ENCODE measurements around the gene FPGS. TPM values are rescaled to one million over a fixed set of nuclear protein-coding genes. Genes with fewer than 3 reads are reported as not detected.
A peak's percentile ranks its signal among the peaks of the same experiment; 100 is the strongest.

FPGS gene
- total and polyA plus RNA-seq, 2 of the 4 experiments (the other 2 are of a cell fraction): 43.9 to 75.7 TPM

DNA sequence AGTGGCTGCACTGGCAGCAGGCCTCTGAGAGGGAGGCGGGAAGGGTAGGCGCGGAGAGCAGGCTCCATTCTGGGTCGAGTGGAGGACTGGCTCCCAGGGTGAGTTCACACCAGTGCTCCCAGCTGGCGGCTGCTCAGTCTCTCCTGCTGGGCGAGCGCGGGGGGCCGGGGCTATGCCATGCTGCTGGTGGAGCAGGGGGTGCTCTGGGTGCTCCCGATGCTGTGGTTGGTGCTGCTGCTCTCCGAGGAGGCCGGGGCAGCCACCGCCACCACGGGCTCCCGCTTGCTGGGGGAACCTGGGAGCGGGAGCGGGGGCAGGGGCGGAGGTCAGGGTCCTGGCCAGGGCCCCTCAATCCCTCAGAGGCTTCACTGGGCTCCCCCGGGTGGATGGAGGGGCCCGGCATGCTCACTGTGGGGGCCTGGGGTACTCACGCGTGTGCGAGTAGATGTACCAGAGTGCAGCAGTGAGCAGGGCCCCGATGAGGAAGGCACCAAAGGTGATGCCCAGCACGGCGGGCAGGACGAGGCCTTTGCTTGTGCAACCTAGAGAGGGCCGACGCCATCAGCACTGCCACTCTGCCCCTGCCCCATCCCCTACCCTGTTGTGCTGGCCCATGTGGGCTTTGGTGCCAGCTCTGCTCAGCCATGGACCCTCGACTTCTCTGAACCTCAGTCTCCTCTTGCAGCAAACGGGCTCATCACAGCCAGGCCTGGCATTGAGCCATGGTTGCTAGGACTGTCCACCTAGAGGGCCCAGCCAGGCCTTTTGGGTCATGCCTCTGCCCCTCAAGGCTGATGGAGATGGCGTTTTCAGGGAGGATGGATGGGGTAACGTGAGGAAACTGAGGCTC lies 13.1 kb downstream of the FPGS start (continued):
- TF ChIP-seq RCOR1 (IDR thresholded peaks at IDR 0.05; ENCODE audit: insufficient replicate concordance, low read length): no peak

DNA sequence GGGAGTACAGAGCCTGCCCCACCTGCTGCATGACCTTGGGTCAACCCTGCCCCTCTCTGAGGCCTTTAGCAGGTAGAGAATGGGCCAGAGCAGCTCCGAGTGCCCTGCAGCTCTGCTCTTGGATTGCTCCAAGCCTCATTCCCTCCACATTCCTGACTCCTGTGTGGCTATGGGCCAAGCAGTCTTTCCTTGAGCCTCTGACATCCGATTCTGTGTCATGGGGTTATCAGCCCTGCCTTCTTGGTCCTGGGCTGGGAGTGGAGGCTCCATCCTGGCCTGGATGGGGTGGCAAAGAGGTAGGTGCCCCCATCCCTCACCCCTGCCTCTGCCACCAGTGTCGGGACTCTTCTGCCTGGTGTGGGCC lies 13.7 kb downstream of the FPGS start:
- intact Hi-C loops (cut with micrococcal nuclease) (no loop called here), dilution Hi-C loops (cut with HindIII; ENCODE audit: low sequenced_read_pairs, unreplicated experiment) (no loop called here), in situ Hi-C loops (cut with MboI; ENCODE audit: low sequenced_read_pairs) (no loop called here)
- no peak overlapping the region for H2AK5ac ChIP-seq (ENCODE audit: low read depth, low read length)
- H3K27me3 ChIP-seq (ENCODE audit: control insufficient read depth, insufficient read depth, low read length): no peaks in the 10 kb centered on the region
- no peak overlapping the region for H4K8ac ChIP-seq (ENCODE audit: low read depth in 2 of 2, low read length in 2 of 2)
- ATAC-seq (ENCODE audit: low read depth) (peak; percentile 45), DNase-seq (no peak)
- H2BK5ac ChIP-seq (ENCODE audit: low read depth, low read length, poor library complexity, severe bottlenecking): no peak overlapping the region
- H3K9me1 ChIP-seq (ENCODE audit: insufficient read depth, low read length): no peaks in the 10 kb centered on the region; the same call in 1 of the 2 replicates
- no peaks in the 10 kb centered on the region for H3K9me3 ChIP-seq (ENCODE audit: control insufficient read depth, insufficient read depth, low read length)
- no peak overlapping the region for H2BK120ac ChIP-seq (ENCODE audit: low read depth, low read length)
- CTCF ChIA-PET: no interaction called here
- H2BK20ac ChIP-seq (ENCODE audit: low read depth, low read length): no peak overlapping the region
- H3K9ac ChIP-seq (ENCODE audit: low read depth, low read length): no peak overlapping the region; the same call in 1 of the 2 replicates
- no peak overlapping the region for H3K18ac ChIP-seq (ENCODE audit: low read depth, low read length)
- POLR2A ChIA-PET (ENCODE audit: unreplicated experiment): no interaction called here
- no TSS peak for BruUV-seq (replicated peaks)
- no peak overlapping the region for H3K4me2 ChIP-seq (ENCODE audit: low read depth, low read length)
- no peak overlapping the region for H4K91ac ChIP-seq (ENCODE audit: insufficient read depth, low read depth, low read length)
- H3K79me1 ChIP-seq (ENCODE audit: low read depth in 1 of 2, low read length in 2 of 2): peaks cover 12 to 22% of the 10 kb centered on the region in 2 experiments; a peak in 3 of 4 replicates
- no peak overlapping the region for H3K4ac ChIP-seq (ENCODE audit: low read depth, low read length)
- H3K4me3 ChIP-seq (ENCODE audit: insufficient read depth, low read depth, low read length): no peak overlapping the region
- no peak overlapping the region for H2AK9ac ChIP-seq (replicated peaks; ENCODE audit: low read depth, low read length, poor library complexity)
- no peak overlapping the region for H3K56ac ChIP-seq (ENCODE audit: extremely low read depth, insufficient read depth, low read length)
- peaks cover 11% of the 10 kb centered on the region; the same call in 1 of the 2 replicates for H3K4me1 ChIP-seq (ENCODE audit: control insufficient read depth, insufficient read depth, low read length)
- H3K14ac ChIP-seq (replicated peaks; ENCODE audit: low read depth, low read length): no peak overlapping the region
- peaks cover 74% of the 10 kb centered on the region for H3K36me3 ChIP-seq (ENCODE audit: control insufficient read depth, insufficient read depth, low read length)
- peaks cover 11% of the 10 kb centered on the region; the same call in 1 of the 2 replicates for H4K20me1 ChIP-seq (ENCODE audit: insufficient read depth, low read length)
- no peak overlapping the region for H2BK15ac ChIP-seq (ENCODE audit: low read depth, low read length)
- TF ChIP-seq CHD1 (IDR thresholded peaks at IDR 0.05; ENCODE audit: low read depth, low read length) (no peak), BHLHE40 (IDR thresholded peaks at IDR 0.05; ENCODE audit: low read depth, low read length) (no peak), MXI1 (IDR thresholded peaks at IDR 0.05; ENCODE audit: borderline replicate concordance, low read depth, low read length) (no peak), MAFK (IDR thresholded peaks at IDR 0.05; ENCODE audit: low read depth, low read length) (no peak), SMC3 (IDR thresholded peaks at IDR 0.05; ENCODE audit: low read depth, low read length) (no peak), CEBPB (IDR thresholded peaks at IDR 0.05; ENCODE audit: low read depth, low read length) (no peak), MAZ (IDR thresholded peaks at IDR 0.05; ENCODE audit: borderline replicate concordance, low read depth, low read length) (no peak), FOS (IDR thresholded peaks at IDR 0.05; ENCODE audit: low read depth, low read length) (no peak), RAD21 (IDR thresholded peaks at IDR 0.05; ENCODE audit: low read length) (no peak), RFX5 (IDR thresholded peaks at IDR 0.05; ENCODE audit: low read depth, low read length) (no peak)
- no peak overlapping the region for H3K23ac ChIP-seq (ENCODE audit: low read depth, low read length)
- H4K5ac ChIP-seq (ENCODE audit: low read depth, low read length): no peak overlapping the region
- no peak overlapping the region for H2AFZ ChIP-seq (replicated peaks; ENCODE audit: low read length, poor library complexity)
- no peak overlapping the region for H3K27ac ChIP-seq (ENCODE audit: insufficient read depth, low read length)
- WGBS, 2 experiments (ENCODE audit: extremely low coverage in 2 of 2, insufficient read length in 1 of 2): no CpG with 5 or more reads among the region's 3 CpGs
